Glomerular endothelial cell (primary cell): ENCODE measurements around the gene FDXR. TPM values are rescaled to one million over a fixed set of nuclear protein-coding genes. Genes with fewer than 3 reads are reported as not detected.

Experiments used
- DNase-seq: peaks from one replicate; pipeline ENCODE4 v3.0.0-alpha.2; 2011; ENCODE audit warnings: low read depth, low spot score; ENCODE audit errors: extremely low read depth
- total RNA-seq: library from RNA; depleted of rRNA; stranded (reverse); fragments of >200 nt; gene quantifications from 2 replicates; pipeline ENCODE4 v1.2.3, GENCODE V29; 2015

FDXR gene
- total RNA-seq, 1 donor from 2014 or later: 38.6 TPM

GRCh38 chr17:74816905-74817620 lies 55.7 kb downstream of the FDXR start:
- no peak for DNase-seq

GRCh38 chr17:74815550-74816370 lies 57.0 kb downstream of the FDXR start:
- no peak for DNase-seq

DNA sequence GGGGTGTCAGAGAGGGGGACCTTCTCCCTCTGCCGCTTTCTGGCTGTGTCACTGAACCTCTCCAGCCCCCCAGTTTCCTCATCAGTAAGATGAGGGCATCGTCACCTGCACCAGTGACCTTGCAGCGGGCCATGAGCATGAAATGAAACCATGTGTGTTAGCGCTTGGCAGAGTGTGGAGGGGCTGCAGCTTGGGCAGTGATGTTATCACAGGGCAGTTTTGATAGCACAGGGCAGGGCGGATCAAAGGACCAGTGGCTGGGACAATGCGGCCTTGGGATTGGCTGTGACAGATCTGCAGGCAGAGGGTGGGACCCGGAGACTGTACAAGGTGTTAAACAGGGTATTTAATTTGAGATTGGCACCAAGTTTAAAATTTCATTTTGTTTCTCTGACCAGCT lies 57.7 kb downstream of the FDXR start:
- DNase-seq: no peak

DNA sequence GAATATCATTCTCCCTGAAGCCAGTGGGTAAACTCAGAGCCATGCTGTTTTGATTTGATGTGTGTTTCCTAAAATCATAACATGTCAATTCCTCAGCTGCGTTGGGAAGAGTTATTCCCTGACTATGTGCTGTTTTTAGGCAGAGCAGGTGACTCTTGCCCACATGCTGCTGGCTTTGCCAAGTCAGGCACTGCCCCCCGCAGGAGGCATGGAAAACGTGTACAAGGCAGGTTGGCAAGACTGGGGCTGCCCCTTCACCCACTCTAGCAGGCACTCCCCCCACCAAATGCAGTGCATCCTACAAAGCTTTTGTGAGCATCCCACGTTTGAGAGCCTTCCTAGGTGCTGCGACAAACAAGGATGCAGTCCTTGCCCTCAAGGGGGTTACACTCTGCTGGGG lies 58.3 kb downstream of the FDXR start:
- DNase-seq: no peak

Other genes starting within 250 kb of the FDXR start
- gene CD300E, start 249.3 kb downstream of the FDXR start, total RNA-seq: not detected in 2 replicates
- not detected in 2 replicates for gene CD300LF, start 160.1 kb downstream of the FDXR start, total RNA-seq
- 0.87 TPM in 1 of 2 replicates, not detected in the other for gene RAB37, start 135.7 kb downstream of the FDXR start, total RNA-seq
- 17.7 and 18.4 TPM in 2 replicates for gene NHERF1, start 124.4 kb downstream of the FDXR start, total RNA-seq
- gene NAT9, start 96.6 kb downstream of the FDXR start, total RNA-seq: 26.6 and 36.5 TPM in 2 replicates
- gene GRIN2C, start 13.1 kb downstream of the FDXR start, total RNA-seq: 1.1 TPM in 1 of 2 replicates, not detected in the other
- not detected in 2 replicates for gene FADS6, start 20.6 kb upstream of the FDXR start, total RNA-seq
- gene USH1G, start 50.3 kb upstream of the FDXR start, total RNA-seq: not detected in 2 replicates
- not detected in 2 replicates for gene OTOP2, start 51.3 kb upstream of the FDXR start, total RNA-seq
- gene OTOP3, start 62.9 kb upstream of the FDXR start, total RNA-seq: not detected in 2 replicates
- 23.1 and 30.6 TPM in 2 replicates for gene HID1, start 99.8 kb upstream of the FDXR start, total RNA-seq
- gene CDR2L, start 114.6 kb upstream of the FDXR start, total RNA-seq: 40.7 and 63.5 TPM in 2 replicates
- gene MRPL58, start 139.7 kb upstream of the FDXR start, total RNA-seq: 38.7 and 49.7 TPM in 2 replicates
- gene ATP5PD, start 174.0 kb upstream of the FDXR start, total RNA-seq: 228 and 300 TPM in 2 replicates
- 18.6 and 21.0 TPM in 2 replicates for gene KCTD2, start 174.2 kb upstream of the FDXR start, total RNA-seq
- 5.7 and 7.1 TPM in 2 replicates for gene SLC16A5, start 215.0 kb upstream of the FDXR start, total RNA-seq
- gene ARMC7, start 237.0 kb upstream of the FDXR start, total RNA-seq: 8.9 and 9.7 TPM in 2 replicates